CD4-positive, alpha-beta T cell treated with Interleukin-6 at 100 ng/mL for 8 hours (primary cell): ENCODE measurements around the gene RELN.
"Not testable (repeated sequence)": the region's sequence is repeated elsewhere in the genome, so short reads cannot be mapped to it uniquely, and the experiment has no call there.

ENCODE experiments used
- DNase-seq: peaks from one replicate; pipeline ENCODE4 v3.0.0-alpha.2; 2020; ENCODE audit warnings: mixed read lengths, low spot score

RELN gene

DNA sequence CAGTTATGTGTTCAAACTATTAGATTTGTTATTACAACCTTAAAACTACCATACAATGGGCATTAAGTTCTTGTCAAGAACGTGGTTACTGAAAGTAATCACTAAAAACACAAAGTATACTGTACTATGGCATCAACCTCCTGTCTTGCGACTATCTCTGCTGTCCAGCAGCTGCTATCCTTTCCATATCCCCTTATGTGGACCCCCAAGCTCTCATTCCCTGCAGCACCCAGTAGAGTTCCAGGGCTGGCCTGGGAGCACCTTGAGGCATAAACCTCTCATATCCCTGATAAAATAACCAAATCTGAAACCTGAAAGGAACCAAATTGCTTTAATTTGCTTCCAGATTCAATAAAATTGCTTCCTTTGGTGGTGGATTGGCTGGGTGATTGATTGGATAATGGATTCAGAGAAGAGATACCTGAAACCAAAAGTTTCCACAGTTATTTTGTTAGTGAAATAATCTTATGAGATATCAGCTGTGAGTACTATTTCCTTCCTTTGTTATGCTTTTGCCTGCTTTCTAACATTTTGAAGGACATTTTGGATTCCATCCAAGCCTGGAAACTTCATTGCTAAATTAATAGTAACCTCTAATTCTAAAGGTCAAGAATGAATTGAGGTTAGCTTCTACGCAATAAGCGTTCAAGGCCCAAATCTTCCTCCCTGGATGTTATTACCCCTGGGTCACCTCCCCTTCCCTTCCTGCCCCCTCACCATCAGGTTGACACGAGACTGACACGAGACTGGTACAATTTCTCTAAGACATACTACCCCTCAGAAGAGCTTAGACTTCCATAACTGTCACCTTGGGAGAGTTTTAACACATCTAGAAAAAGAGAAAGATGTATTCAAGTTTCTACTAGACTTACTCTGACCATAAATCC lies 48.8 kb downstream of the RELN start:
- no peak for DNase-seq

DNA sequence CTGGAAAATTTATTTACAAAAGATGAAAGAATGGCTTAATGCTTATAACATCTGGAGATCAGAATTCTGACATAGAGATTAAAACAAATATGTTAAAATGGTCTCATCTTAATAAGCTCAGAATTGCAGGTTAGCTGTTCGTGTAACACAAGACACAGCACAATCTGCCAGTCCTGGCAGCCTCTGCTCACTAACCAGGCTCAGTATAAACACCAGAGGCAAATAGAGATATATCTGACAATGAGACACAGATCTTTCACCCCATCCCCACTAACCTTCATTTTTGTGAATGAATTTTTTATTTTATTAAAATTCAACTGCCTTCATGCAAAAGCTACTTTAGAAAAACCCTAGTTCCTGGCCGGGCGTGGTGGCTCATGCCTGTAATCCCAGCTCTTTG lies 51.8 kb downstream of the RELN start:
- DNase-seq, result no peak

DNA sequence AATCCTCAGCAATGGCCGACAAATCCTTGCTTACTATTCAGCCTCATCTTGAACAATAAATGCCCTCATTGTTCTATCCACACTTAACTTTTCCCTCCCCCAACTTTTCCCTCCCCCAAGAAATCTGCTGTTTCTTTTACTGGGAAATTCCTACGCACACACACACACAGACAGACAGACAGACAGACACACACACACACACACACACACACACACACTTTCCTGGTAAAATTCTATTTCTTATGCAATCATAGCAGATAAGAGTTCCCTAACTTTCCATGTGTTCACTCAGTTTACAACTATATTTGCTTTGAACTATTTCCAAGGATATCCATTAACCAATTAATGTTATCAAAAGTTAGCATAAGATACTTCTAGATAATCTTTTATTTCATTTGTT lies 52.9 kb downstream of the RELN start:
- no peak for DNase-seq

DNA sequence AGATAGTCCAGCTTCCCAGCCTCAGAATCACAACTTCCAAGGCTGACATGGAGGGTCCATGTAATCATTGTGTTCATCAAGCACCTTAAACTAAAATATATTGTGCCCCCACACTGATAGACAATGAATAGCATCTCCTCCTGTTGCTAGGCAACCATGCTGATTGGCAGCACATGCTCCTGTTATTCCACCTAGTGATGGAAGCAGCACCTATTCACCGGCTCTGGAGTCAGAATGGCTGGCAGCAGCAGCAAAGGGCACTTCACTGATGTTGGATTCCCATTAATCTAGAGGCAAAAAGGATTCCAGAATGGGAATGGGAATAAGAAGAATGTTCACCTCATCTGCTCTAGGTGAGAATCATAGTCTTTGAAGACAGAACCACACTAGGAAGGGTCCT lies 55.0 kb downstream of the RELN start:
- no peak for DNase-seq

DNA sequence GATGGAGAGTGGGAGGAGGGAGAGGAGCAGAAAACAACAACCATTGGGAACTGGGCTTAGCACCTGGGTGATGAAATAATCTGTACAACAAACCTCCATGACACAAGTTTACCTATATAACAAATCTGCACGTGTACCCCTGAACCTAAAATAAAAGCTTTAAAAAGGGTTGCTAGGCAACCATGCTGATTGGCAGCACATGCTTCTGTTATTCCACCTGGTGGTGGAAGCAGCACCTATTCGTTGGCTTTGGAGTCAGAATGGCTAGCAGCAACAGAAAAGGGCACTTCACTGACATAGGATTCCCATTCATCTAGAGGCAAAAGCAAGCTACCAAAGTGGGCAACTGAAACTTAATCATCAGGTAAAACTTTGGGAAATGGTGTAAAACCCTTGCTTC lies 57.1 kb downstream of the RELN start:
- no peak for DNase-seq

DNA sequence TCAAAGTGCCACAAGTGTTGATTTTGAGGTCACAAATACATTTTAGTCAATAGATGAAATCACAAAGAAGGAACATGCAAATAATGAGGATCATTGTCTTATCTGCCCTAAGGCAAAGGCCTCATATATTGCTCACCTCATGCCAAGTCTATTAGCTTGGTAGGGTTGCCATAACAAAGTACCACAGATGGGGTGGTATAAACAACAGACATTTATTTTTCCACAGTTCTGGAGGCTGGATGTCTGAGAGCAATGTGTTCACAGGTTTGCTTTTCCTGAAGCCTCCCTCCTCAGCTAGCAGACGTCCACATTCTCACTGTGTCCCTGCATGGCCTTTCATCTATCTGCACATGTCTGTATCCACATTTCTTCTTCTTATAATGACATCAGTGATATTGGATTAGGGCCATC lies 59.6 kb downstream of the RELN start:
- DNase-seq, result no peak

DNA sequence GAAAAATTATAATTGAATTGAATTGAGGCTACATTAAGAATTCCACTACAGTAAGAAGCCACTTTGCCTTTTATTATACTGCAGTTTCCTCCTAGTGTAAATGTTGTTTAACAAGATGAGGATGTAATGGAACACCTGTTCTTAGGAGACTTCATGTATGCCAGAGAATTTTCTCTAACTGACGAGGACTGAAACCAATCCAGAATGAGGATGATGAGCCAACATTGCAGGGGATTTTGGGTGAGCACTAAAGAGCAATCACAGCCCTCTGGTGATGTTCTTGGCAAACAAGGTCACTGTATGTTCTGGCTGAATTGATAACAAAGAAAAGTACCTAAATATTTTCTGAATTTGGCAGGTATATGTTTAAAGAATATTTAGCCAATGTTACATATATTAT lies 60.9 kb downstream of the RELN start:
- DNase-seq, result no peak

DNA sequence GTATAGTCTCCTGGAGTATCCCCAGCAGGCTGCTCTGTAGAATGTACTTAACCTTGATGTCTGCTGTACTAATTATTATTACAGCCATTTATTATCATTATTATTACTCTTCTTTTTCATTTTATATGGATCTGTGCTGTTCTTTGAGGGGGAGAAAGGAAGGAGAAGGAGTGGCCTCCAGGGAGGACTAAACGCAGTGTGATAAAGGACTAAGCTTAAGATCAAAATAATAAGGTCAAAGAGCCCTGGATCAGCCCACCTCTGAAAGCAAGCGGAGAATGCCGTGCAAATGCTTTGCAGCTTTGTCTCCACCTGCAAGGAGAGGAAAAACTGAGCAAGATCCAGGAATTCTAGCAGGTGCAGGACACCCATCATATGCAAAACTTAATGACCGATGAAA lies 65.3 kb downstream of the RELN start:
- no peak for DNase-seq

DNA sequence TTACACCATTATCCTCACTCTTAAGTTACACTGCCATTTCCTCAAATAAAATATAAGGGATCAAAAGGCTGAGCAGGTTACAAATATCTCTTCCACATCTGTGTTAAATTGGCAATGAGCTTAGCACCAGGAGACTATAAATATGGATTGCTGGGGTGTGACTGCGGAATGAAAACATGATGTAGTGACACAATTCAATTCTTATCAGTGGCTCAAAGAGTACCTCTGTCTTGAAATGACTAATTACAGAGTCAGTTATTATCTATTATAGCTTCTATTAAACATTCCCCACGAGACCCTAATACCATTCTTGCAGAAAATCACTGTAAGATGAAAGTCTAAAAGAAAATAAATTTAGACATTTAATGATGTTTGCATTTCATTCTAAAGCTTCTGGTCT lies 67.1 kb downstream of the RELN start:
- no peak for DNase-seq

DNA sequence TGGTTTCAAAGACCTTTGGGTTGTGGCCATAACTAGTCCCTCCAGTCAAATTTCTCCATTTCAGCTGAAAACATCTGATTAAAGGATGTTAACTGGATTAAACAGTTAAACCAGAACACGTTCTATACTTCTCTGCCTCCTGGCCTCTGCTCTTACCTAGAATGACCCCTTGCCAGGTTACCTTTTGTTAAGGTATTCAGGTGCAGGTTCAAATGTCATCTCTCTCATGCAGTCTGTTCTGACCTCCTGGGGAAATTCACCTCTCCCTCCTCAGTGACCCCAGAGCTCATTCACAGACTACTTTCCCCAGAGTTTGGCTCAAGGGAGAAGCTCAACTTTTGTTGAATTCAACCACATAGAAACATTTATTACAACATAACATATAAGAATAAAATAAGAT lies 67.8 kb downstream of the RELN start:
- no peak for DNase-seq

DNA sequence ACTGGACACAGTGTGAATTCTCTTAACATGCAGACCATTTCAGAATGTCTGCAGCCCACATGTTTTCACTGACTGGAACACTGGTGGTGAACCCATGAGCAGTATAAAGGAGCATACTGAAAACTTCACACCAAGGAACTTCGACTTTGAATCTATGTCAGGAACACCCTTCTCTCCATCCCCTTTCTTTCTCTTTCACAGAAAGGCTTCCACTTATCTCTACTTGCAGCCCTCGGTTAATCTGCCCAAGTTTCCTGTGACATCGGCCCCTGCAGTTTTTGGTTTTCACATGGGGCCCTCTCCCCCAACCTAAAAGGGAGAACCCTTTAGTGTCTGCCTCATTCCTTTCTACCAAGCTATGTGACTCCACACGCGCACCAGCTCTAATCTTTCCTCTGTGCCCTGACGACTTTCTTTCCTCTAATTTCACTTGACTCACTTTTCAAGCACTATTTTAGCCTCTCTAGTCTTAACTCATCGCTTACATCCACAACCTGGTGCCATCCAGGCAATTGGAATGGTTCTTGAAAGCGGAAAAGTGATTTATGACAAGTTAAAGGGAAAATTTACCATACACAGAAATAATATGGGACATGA lies 70.1 kb downstream of the RELN start:
- DNase-seq, result no peak

DNA sequence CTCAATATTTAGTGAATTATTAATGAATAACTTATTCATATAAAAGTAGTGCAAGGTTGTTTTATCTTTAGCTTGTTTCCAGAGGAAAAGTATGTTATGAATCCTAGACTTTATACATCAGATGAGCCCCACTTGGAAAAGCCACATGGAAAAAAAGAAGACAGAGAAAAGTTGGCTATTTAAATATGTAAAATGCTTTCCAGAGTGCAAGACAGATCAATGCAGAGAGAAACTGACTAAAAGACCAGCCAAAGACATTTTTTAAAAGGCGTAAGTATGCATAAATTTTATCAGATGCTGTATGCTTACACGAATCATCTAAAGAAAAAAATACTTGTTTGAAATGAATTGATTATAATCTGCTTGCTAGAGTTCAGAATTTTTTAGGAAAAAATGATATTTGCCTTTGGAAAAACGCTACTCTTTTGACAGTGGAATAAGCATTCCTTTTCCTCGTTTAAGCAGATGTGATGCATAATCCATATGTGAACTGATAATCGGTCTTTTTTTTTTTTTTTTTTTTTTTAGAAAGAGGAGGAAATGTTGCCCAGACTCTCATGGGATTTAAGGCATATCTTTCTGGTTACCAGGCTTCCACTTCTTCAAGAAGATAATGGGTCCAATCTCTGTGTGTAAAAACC lies 70.7 kb downstream of the RELN start:
- no peak for DNase-seq

DNA sequence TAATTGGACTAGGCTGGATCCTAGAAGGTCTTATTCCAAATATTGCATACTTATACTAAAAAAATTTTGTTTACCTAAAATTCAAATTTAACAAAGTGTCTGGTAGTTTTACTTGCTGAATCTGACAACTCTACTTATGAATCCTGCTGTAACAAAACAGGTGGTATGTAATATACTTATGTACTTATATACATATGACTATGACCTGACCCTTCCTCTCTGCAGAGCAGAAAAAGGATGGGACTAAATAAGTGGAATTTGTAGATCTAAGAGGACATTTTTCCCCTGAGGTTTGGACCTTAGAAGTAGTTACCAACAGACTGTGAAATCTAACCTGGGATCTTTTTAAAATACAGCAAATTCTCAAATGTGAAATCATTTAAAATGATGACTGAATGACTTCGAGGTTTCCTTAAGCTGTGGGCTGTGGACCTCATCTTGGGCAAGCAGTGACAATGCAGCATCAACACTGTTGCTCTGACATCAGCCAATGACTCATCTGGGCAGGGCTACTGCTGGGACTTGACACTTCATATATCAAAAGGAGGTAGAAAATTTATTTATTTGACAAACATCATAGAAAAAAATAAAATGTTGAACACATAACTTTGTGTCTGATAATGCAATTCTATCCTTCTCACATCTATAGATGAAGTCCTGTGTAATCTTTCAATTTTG lies 73.6 kb downstream of the RELN start:
- no peak for DNase-seq

DNA sequence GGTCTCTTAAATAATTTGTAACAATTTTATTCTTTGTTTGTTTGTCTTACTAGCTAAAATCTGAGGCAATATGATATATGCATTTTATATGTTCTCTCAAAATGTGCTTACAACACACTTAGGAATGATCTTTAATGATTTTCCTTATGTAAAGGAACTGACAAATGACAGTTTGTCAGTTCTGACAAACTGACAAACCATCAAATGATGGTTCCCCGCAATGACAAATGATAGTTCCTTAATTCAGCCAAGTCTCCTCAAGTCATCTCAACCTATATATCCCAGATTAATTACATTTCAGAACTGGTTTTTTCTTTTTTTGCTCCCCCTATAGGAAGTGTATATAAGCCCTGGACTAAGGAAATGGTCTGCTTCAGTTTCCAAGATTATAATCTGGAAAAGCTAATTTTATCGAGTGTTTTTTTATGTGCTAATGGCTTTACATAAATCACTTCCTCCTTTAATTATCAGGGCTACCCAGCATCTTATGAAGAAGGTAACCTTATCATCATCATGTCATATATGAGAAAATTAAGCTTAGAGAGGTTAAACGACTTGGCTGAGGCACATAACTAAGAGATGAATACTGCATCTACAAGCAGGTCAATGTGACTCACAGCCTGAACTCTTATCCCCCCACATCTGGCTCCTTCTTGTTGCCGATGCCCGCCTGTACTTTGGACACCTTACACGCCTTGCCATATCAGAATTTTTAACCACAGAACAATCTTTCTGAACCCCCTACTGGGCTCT lies 75.1 kb downstream of the RELN start:
- DNase-seq, result no peak

DNA sequence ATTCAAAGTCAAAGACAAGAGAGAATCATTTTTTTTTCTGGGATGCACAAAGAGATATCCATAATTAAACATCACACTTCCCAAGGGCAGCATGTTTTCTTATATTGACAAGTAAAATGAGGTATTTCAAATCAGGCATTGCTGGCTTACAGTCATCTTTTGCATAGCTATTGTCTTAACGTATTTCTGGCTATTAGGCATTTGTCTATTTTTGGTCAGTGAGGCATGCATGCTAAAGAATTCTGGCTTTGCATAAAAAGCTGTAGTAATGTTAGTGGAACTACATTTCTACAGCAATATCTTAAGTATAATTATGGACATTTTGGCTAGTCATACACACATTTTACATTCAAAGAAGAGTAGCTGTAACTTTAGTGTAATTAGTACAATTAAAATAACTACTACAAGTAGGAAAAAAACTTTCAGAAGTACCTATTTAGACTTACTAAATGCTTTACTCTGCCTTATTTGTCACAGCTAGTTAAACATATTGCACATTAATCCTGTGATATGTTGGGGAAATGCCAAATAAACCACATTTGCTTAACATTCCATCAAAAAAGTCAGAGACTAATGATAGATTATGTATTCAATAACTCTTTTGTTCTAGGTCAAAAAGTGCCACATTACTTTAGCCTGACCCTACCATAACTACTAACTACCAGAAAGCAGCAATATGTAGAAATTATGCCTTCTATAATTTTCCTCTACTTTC lies 76.4 kb downstream of the RELN start:
- DNase-seq, result no peak

DNA sequence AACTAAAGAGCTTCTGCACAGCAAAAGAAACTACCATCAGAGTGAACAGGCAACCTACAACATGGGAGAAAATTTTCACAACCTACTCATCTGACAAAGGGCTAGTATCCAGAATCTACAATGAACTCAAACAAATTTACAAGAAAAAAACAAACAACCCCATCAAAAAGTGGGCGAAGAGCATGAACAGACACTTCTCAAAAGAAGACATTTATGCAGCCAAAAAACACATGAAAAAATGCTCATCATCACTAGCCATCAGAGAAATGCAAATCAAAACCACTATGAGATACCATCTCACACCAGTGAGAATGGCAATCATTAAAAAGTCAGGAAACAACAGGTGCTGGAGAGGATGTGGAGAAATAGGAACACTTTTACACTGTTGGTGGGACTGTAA lies 78.4 kb downstream of the RELN start:
- not testable (repeated sequence) for DNase-seq

DNA sequence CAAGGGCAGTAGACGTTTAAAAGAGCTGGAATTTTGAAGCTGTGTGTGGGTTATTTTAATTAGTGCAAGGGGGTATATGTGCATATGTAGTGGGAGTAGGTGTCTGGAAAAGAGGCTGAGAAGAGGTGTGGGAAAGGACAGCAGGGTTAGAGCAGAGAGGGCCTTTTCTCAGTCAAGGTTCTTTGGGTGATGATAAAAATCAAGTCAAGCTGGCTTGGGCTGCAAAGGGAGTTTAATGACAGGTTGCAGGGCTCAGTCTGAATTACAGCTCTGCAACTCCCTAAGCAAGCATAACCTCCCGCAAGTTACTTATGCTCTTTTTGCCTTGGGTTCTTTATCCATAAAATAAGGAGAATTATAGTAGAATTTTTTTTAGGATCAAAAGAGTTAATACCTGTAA lies 83.5 kb downstream of the RELN start:
- no peak for DNase-seq

DNA sequence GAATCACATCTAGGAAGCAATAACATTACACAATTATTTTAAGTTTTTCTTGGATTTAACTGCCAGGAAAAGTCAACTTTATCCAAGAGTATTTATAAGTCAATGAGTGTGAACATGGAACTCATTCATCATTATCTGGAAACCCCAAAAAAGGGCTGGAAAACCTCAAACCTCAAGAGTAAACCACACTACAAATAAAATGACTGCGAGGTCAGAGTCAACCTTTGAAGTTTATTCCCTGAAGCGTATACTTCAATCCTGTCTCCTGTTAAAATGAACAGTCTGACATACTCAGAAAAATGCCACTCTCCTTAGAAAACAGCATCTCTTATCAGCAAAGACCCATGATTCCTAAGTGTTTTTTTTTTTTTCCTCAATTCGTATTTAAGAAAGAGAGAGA lies 86.5 kb downstream of the RELN start:
- no peak for DNase-seq

DNA sequence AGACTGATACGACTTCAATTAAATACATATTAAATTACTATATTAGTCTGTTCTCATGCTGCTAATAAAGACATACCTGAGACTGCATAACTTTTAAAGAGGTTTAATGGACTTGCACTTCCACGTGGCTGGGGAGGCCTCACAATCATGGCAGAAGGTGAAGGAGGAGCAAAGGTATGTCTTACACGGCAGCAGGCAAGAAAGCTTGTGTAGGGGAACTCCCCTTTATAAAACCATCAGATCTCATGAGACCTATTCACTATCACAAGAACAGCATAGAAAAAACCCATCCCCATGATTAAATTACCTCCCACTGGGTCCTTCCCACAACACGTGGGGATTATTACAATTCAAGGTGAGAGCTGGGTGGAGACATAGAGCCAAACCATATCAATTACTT lies 92.6 kb downstream of the RELN start:
- not testable (repeated sequence) for DNase-seq

DNA sequence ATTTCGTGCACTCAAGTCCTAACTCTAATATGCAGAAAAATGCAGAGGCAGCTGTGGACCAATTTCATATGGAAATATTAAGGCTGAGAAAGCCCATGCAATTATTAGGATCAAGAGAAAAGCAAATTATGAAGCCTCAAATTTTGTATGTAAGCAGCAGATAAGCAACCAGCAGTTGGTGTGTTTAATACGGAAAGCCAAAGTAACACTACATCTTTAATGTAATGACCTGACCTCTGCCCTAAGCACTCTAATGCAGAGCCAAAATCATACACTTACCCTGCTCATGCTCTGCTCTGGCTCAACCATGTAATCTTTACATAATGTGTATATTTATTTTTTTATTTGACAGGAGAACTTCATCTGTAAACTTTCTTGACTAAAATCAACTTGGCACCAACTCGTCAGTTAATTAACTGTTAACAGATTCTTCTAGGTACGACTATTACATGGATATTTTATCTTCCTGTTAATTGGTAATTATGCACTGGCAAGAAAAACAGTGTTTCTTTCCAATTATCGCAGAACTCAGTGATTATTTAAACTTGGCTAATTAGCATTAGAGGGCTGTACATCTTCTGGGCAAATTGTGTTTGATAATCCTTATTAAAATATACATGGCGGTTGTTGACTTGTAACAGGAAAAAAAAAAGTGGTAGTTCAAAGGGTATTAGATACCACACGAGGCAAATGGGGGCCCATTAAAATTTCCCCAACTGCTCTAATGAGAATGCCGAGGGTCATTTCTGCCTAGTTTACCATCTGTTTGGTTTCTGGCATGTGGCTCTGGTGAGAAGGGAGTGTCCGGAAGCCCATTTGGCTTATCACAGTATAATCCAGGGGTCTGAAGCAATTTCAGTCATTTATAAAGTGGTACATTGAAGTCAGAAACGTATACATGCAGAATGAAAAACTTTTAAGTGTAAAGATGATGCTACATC lies 94.5 kb downstream of the RELN start:
- DNase-seq, result no peak
